NAMALWA (cell line): ENCODE measurements around the gene RBM34.
"Not testable (repeated sequence)": the region's sequence is repeated elsewhere in the genome, so short reads cannot be mapped to it uniquely, and the experiment has no call there.

Experiments
- DNase-seq: peaks from one replicate; pipeline ENCODE4 v3.0.0-alpha.2; 2015; ENCODE audit warnings: low spot score

The RBM34 gene

DNA sequence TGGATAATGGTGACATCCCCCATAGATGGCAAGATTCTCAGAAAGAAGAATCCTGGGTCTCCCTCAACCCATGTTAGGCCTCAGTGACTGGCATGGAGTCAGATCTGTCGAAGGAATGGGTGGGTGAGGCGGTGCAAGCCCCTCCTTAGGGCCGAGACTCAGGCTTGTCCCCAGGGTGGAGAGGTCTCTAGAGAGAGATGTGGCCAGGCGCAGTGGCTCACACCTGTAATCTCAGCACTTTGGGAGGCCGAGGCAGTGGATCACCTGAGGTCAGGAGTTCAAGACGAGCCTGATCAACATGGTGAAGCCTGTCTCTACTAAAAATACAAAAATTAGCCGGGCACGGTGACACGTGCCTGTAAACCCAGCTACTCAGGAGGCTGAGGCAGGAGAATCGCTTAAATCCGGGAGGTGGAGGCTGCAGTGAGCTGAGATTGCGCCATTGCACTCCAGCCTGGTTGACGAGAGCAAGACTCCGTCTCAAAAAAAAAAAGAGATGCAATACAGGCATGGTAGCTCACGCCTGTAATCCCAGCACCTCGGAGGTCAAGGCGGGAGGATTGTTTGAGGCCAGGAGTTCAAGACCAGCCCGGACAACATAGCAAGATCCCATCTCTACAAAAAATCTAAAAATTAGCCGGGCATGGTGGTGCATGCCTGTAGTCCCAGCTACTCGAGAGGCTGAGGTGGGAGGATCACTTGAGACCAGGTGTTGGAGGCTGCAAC, 69.6 kb downstream of the RBM34 start:
- not testable (repeated sequence) for DNase-seq

DNA sequence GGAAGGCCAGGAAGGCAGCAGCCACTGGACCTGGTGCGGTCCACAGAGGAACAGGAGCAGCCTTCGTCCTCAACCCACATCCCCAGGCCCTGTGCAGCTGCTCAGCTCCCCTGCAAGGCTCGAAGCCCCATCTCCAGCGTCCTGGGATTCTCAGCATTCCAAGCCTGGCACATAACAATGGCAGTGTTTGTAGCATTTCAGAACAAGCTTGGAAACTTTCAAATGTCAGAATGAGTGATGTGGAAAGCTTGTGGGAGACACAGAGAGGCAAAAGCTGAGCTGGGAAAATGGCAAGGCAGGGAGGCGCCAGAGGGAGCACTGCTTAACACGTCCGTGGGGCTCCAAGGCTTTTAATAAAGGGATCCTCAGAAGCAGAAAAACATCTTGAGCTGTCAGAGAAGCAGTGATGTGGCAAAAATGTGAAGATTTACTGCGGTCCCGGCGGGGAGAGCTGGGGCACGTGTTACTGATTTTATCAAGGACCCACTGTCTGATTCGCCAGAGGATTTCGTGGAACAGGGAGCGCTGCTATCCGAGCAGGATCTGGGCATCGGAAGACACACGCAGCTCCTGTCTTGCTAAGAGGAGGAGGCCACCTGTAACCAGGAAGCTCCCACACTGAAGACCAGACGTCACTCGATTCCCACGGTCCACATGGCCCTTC, 70.5 kb downstream of the RBM34 start:
- no peak for DNase-seq

DNA sequence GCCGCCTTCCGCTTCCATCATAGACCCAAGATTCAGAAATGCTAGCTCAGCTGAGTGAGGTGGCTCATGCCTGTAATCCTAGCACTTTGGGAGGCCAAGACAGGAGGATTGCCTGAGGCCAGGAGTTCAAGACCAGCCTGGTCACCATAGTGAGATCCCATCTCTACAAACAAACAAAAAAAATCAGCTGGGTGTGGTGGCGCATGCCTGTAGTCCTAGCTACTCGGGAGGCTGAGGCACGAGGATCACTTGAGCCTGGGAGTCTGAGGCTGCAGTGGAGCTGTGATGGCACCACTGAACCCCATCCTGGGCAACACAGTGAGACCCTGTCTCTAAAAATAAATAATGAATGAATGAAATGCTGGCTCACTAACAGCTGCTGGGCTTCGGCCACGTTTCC, 72.1 kb downstream of the RBM34 start:
- no peak for DNase-seq

- no peak for DNase-seq
Observed at GRCh38 chr1:235088430-235088829, 72.6 kb downstream of the RBM34 start.

- no peak for DNase-seq
Observed at GRCh38 chr1:235087906-235088305, 73.1 kb downstream of the RBM34 start.

DNA sequence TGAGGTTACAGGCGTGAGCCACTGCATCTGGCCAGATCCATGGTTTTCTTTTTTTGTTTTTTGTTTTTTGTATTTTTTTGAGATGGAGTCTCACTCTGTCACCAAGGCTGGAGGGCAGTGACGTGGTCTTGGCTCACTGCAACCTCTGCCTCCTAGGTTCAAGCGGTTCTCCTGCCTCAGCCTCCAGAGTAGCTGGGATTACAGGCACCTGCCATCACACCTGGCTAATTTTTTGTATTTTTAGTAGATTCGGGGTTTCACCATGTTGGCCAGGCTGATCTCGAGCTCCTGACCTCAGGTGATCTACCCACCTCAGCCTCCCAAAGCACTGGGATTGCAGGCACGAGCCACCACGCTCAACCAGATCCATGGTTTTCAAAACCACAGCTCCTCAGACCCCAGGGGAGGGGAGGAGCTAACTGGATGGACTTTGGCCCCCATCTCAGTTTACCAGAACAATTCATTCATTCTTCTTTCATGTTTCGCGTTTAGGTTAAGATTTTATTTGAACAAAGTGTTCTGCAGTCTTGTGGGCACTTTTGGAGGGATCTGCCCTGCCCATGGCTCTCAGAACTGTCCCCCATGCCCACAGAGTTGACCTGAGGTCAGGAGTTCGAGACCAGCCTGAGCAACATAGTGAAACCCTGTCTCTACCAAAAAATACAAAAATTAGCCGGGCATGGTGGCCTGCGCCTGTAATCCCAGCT, 75.5 kb downstream of the RBM34 start:
- DNase-seq, result not testable (repeated sequence)
